B cell (primary cell): ENCODE data around the gene RSL1D1.

Experiments used
- CTCF ChIP-seq: fragments of 200-600 bp; IDR thresholded peaks from one replicate; pipeline ENCODE4 v1.8.0; 2022; ENCODE audit warnings: antibody characterized with exemption, mild to moderate bottlenecking
- EZH2 ChIP-seq: IDR thresholded peaks from 2 replicates; pipeline ENCODE4 v1.6.1; 2012; ENCODE audit warnings: borderline replicate concordance, low read depth, mild to moderate bottlenecking, moderate library complexity, low read length; ENCODE audit not compliant: insufficient read depth, poor library complexity, severe bottlenecking

- TF ChIP-seq CTCF (no peak), EZH2 (no peak)
Measured at GRCh38 chr16:11795887-11796226, 55.5 kb downstream of the RSL1D1 start.
